Raji (cell line): ENCODE results near the gene TRAF7.

Experiments used
- POLR2A ChIP-seq: IDR thresholded peaks from 2 replicates; pipeline ENCODE4 v1.6.1; 2011; ENCODE audit warnings: low read depth, low read length, control low read depth; ENCODE audit not compliant: insufficient read depth

TRAF7 gene

DNA sequence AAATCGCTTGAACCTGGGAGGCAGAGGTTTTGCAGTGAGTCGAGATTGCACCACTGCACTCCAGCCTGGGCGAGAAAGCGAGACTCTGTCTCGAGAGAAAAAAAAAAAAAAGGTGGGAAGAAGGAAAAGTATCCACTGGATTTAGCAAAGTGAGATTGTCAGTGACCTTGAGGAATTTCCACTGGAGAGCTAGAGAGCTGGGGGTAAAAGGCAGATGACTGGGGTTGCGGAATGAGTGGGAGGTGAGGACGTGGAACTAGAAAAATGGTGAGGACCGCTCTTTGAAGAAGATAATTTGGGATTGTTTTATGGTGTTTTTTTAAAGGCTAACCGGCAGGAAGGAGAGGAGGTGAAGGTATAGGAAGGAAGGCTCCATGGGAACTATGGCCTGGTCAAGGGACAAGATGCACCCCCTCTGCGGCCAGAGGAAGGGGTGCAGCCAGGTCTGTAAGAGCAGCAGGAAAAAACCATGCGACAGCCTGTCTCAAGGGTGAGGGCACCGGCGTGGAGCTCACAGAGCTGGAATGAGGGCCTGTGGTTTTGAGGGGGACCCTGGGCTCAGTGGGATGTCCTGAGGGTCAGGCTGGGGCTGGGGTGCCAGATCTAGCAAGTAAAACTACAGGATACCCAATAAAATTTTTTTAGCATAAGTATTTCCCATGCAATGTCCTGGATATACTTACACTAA lies 49.0 kb downstream of the TRAF7 start:
- no peak for TF ChIP-seq POLR2A

DNA sequence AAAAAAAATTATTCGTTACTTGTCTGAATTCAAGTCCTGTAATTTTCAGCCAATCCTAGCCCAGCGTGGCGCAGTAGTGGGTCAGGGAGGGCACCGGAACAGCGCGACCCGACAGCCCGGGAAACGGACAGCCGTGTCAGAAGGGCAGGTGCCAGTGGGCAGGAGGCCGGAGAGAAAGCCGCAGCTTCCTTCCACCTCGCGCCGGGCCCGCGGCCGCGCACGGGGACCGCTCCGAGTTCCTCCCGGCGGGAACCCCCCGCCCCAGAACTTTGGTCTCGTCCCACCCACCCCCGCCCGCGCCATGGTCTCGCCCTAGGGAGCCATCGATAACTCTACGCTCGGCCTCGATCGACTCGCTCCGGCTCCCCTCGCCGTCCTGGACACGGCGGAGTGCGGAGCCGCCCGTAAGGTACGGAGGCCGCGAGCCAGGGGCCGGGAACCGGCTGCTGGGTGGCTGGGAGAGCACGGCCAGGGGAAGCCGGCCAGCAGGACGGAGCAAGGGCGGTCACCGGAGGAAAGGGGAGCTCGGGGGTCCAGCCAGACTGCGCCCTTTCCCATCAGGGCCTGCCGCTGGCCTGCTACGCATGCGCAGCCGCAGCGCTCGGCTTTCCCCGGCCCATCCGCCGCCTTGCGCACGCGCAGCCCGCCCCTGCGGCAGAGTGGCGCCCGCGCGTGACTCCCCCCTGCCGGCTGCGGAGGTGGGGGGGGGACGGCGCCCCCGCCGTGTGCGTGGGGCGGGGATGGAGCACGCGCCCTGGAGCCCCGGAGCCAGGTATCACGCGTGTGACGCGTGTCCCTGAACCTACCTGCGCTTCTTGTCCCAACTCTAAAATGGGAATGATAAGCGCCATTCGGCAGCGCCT lies 49.8 kb downstream of the TRAF7 start, which contains the start of gene MLST8:
TSS of gene MLST8 (plus strand) at position 351 of the 863 bp plus-strand sequence. CDS start 632 bp downstream, outside the sequence.
- TF ChIP-seq POLR2A, result peak; percentile 88

DNA sequence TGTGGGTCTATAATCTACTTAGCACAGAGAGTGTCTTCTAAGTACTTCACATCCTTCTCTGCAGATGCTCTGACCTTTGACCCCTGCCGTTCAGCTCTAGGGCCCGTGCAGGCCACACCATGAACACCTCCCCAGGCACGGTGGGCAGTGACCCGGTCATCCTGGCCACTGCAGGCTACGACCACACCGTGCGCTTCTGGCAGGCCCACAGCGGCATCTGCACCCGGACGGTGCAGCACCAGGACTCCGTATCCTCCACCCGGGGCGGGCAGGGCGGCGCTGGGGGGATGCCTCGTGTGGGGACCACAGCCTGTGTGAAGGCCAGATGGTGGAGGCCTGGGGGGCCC lies 50.4 kb downstream of the TRAF7 start:
- TF ChIP-seq POLR2A, result no peak

- no peak for TF ChIP-seq POLR2A
Observed at GRCh38 chr16:2206420-2206779, 50.8 kb downstream of the TRAF7 start.

GRCh38 chr16:2206780-2207433 lies 51.3 kb downstream of the TRAF7 start:
- no peak for TF ChIP-seq POLR2A

DNA sequence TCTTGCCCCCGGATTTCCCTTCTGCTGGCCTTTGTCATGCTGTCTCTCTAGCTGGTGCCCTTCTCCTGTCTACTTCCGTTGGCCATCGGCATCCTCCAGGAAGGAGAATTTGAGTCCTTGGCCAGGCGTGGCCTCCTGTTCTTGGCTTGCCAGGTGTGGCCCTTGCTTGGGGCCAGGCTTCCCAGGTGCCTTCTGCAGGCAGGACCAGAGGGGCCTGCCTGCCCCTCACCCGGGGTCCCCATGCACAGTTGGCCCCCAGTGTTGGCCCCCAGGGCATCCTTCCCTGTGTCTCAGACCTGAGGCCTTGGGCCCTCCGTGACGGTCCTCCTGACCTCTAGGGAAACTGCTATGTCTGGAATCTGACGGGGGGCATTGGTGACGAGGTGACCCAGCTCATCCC lies 52.3 kb downstream of the TRAF7 start:
- no peak for TF ChIP-seq POLR2A

- TF ChIP-seq POLR2A, result no peak
Observed at GRCh38 chr16:2208308-2208707, 52.7 kb downstream of the TRAF7 start.

GRCh38 chr16:2208772-2209171 lies 53.2 kb downstream of the TRAF7 start:
- TF ChIP-seq POLR2A, result no peak

GRCh38 chr16:2209258-2210008 lies 53.9 kb downstream of the TRAF7 start:
- no peak for TF ChIP-seq POLR2A

DNA sequence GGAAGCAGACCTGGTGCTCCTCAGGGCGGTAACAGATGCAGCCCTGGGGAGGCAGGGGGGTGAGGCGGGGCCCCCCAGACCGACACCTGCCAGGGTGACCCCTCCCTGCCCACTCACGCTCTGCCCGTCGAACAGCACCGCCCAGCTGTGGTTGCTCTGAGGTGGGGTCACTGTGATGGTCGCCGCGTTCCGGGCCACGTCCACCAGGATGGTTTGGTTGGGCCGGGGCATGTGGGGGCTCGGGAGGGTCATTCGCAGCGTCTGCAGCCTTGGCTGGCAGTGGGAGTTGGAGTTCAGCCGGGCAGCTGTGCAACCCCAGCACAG lies 54.4 kb downstream of the TRAF7 start:
- no peak for TF ChIP-seq POLR2A

DNA sequence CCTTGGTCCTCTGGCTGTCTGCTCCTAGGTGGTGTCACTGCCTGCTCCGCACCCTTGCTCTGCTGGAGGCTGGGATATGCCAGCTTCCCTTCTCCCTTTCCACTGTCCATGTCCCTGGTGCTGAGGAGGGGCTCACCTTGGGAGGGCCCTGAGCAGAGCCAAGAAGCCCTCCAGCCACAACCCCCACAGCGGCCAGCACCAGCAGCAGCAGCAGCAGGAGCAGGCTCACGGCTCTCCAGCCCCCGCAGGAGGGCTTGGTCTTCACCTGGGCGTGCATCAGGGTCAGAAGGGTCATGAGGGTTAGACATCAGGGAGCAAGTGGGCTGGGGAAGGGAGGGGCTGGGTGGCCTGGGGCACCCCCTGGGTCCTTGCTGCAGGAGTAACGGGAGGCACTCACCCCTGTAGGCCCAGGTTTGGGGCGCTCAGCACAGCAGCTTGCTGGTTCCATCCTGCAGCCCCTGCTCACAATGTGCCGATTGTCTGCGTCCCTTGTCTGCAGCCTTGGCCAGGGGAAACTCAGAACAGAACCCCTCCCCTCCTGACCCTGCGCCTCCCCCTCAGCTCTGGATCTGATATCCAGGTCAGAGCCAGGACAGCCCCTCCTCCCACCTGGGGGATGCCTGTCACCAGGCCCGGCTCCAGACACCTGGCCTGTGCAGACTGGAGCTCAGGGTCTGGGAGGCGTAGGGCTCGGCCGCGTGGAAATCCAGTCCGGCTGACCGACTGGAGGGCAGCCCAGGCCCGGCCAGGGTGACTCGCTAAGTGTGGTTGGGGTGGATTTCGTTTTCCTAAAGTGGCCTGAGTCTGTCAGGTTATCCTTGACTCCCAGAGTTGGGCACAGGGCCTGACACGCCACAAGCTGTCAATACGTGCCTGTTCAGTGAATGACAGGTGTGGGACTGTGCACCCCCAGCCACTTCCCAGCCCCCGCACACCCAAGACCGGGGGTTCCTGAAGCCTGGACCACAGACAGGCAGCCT lies 55.1 kb downstream of the TRAF7 start, which contains the start of gene BRICD5:
TSS of gene BRICD5 (minus strand) at position 478 of the 980 bp plus-strand sequence. CDS start at position 448, 30 bp downstream.
- peak; percentile 46 for TF ChIP-seq POLR2A

DNA sequence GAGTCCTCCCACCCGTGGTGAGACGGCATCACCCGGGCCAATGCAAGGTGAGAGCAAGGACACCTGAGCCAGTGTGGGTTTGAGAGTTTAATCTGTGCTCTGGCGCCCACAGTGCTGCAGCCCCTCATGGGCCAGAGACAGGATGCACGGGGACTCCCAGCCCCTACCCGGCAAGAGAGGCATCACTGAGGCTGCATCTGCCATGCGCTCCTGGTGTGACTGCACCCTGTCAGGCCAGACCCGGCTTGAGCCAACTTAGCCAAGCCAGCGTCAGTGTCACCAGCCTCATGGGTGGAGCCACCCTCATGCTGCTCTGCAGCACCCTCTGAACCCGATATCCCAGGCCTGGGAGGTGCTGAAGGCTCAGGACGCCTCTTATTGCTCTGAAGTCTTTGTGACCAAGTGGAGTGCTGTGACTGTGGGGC lies 56.4 kb downstream of the TRAF7 start:
- peak; percentile 58 for TF ChIP-seq POLR2A

DNA sequence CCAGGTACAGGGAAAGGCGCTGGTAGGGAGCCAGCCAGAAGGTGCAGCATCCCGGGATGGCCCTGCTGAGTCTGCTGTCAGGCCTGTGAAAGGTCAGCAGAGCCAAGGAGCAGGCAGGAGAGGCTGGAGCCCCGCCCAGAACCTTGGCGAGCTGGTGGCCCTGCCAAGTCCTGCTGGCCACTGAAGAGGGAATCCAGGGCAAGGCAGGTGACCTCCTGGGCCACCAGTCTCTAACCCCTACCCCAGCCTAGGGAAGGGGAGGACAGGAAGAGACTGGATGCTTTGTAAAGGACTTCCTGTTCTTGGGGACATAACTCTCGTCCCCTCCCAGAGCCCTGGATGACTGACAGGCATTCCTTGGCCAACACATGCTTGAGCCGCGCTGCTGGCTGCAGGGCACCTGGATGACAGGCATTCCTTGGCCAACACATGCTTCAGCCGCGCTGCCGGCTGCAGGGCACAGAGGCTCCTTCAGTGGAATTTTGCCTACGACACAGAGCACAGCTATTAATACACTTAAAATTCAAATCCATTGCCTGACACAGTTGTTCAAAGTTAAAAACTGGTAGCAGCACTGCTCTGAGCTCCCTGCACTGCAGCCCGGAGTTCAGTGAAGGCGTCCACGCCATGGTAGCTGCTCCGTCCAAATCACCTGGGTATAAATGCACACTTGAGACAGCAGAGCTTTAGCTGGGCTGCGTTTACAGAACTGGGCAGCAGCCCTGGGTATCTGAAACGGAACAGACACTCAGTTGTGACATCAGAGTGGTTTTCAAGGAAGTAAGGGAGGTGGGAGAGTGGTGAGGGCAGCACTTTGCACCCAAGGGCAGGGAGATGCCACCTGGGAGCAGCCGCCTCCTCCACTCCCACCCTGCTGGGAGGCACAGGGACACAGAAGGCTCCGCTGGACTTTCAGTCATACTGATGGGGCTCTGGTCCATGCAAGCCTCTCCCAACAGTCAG lies 57.1 kb downstream of the TRAF7 start:
- no peak; the same call in 1 of the 2 replicates for TF ChIP-seq POLR2A
